ENCODE measurements around the gene LCE1F. TPM values are rescaled to one million over a fixed set of nuclear protein-coding genes. Genes with fewer than 3 reads are reported as not detected.

Gene LCE1F
- not detected for total RNA-seq

GRCh38 chr1:152774875-152775274, at the start of gene LCE1F:
LCE1F (plus strand) TSS chr1:152775140; CDS start chr1:152776372, 1,232 bp downstream.
- H3K27me3 ChIP-seq = no peaks in the 10 kb centered on the region
- H3K36me3 ChIP-seq = no peaks in the 10 kb centered on the region
- H3K4me3 ChIP-seq = no peak within 1 kb of the TSS
- H3K27ac ChIP-seq = no peak within 1 kb of the TSS
- H3K9me3 ChIP-seq = no peaks in the 10 kb centered on the region
- DNase-seq = no peak
- no peak for TF ChIP-seq CTCF (IDR thresholded peaks at IDR 0.05)
- TF ChIP-seq POLR2A (IDR thresholded peaks at IDR 0.05) = no peak
- no peaks in the 10 kb centered on the region for H3K4me1 ChIP-seq

GRCh38 chr1:152725261-152725660, 49.7 kb upstream of the LCE1F start:
- Histone ChIP-seq H3K27ac (no peak overlapping the region), H3K36me3 (no peaks in the 10 kb centered on the region), H3K27me3 (no peaks in the 10 kb centered on the region), H3K4me3 (no peak overlapping the region), H3K9me3 (no peaks in the 10 kb centered on the region), H3K4me1 (no peaks in the 10 kb centered on the region)
- TF ChIP-seq POLR2A (IDR thresholded peaks at IDR 0.05) = no peak
- TF ChIP-seq CTCF (IDR thresholded peaks at IDR 0.05) = no peak
- DNase-seq = no peak

- no peak overlapping the region for H3K27ac ChIP-seq
- no peaks in the 10 kb centered on the region for H3K9me3 ChIP-seq
- H3K4me1 ChIP-seq = no peaks in the 10 kb centered on the region
- TF ChIP-seq CTCF (IDR thresholded peaks at IDR 0.05) = no peak
- TF ChIP-seq POLR2A (IDR thresholded peaks at IDR 0.05) = no peak
- no peak overlapping the region for H3K4me3 ChIP-seq
- H3K27me3 ChIP-seq = no peaks in the 10 kb centered on the region
- H3K36me3 ChIP-seq = no peaks in the 10 kb centered on the region
- no peak for DNase-seq
These were observed 46.0 kb upstream of the LCE1F start for GRCh38 chr1:152728986-152729385.

GRCh38 chr1:152735648-152736047, 39.3 kb upstream of the LCE1F start:
- no peak for DNase-seq
- no peaks in the 10 kb centered on the region for H3K9me3 ChIP-seq
- TF ChIP-seq CTCF (IDR thresholded peaks at IDR 0.05) (no peak), POLR2A (IDR thresholded peaks at IDR 0.05) (no peak)

GRCh38 chr1:152737997-152738396, 36.9 kb upstream of the LCE1F start:
- TF ChIP-seq POLR2A (IDR thresholded peaks at IDR 0.05) = no peak
- no peak for DNase-seq
- Histone ChIP-seq H3K27ac (no peak overlapping the region), H3K4me1 (no peaks in the 10 kb centered on the region), H3K4me3 (no peak overlapping the region), H3K27me3 (no peaks in the 10 kb centered on the region), H3K9me3 (no peaks in the 10 kb centered on the region), H3K36me3 (no peaks in the 10 kb centered on the region)

More at GRCh38 chr1:152735648-152736047, 39.3 kb upstream of the LCE1F start:
- no peak overlapping the region for H3K27ac ChIP-seq
- no peaks in the 10 kb centered on the region for H3K4me1 ChIP-seq
- H3K4me3 ChIP-seq = no peak overlapping the region
- no peaks in the 10 kb centered on the region for H3K27me3 ChIP-seq
- no peaks in the 10 kb centered on the region for H3K36me3 ChIP-seq

GRCh38 chr1:152739841-152740240, 35.1 kb upstream of the LCE1F start:
- Histone ChIP-seq H3K27ac (no peak overlapping the region), H3K9me3 (no peaks in the 10 kb centered on the region), H3K27me3 (no peaks in the 10 kb centered on the region), H3K36me3 (no peaks in the 10 kb centered on the region), H3K4me3 (no peak overlapping the region), H3K4me1 (no peaks in the 10 kb centered on the region)
- TF ChIP-seq POLR2A (IDR thresholded peaks at IDR 0.05) = no peak
- TF ChIP-seq CTCF (IDR thresholded peaks at IDR 0.05) = no peak
- DNase-seq = no peak

Measured in Peyer's patch (tissue), 4 donors.